Mesothelial cell of epicardium (in vitro differentiated cells): Measurements from ENCODE around the gene RHOF. TPM values are rescaled to one million over a fixed set of nuclear protein-coding genes. Genes with fewer than 3 reads are reported as not detected.

Source experiments
- DNase-seq, 2 experiments: peaks; one replicate each; pipeline ENCODE4 v3.0.0; 2021; ENCODE audit warnings: low spot score in 2 of 2; ENCODE audit not compliant: unreplicated experiment in 2 of 2
- H3K27ac Mint-ChIP-seq: 2 replicates; pipeline ENCODE4 v1.8.0; 2021; ENCODE audit warnings: mixed read lengths
- H3K27me3 Mint-ChIP-seq: 2 replicates; pipeline ENCODE4 v1.8.0; 2021; ENCODE audit warnings: low read depth, mixed read lengths
- H3K36me3 Mint-ChIP-seq: 2 replicates; pipeline ENCODE4 v1.8.0; 2021; ENCODE audit warnings: mixed read lengths
- H3K4me1 Mint-ChIP-seq: 2 replicates; pipeline ENCODE4 v1.8.0; 2021; ENCODE audit warnings: mixed read lengths
- H3K4me3 Mint-ChIP-seq: 2 replicates; pipeline ENCODE4 v1.8.0; 2021; ENCODE audit warnings: mild to moderate bottlenecking, moderate library complexity, mixed read lengths
- H3K9me3 Mint-ChIP-seq: 2 replicates; pipeline ENCODE4 v1.8.0; 2021; ENCODE audit warnings: mixed read lengths
- CTCF ChIP-seq: fragments of 200-600 bp; sonication (generic); IDR thresholded peaks from one replicate; pipeline ENCODE4 v1.5.0; 2021; ENCODE audit warnings: antibody characterized with exemption; ENCODE audit not compliant: unreplicated experiment
- total RNA-seq: library from RNA; stranded (reverse); gene quantifications from 3 replicates; pipeline ENCODE4 v1.2.1, GENCODE V29; 2021

The RHOF gene
- total RNA-seq, 1 donor from 2014 or later: 37.8 TPM

GRCh38 chr12:121808623-121809022 lies 15.1 kb upstream of the RHOF start:
- no peaks in the 10 kb centered on the region for H3K27me3 Mint-ChIP-seq
- DNase-seq: no peak
- no peak overlapping the region for H3K27ac Mint-ChIP-seq
- H3K4me3 Mint-ChIP-seq: no peak overlapping the region
- no peaks in the 10 kb centered on the region for H3K9me3 Mint-ChIP-seq
- TF ChIP-seq CTCF: no peak
- H3K36me3 Mint-ChIP-seq: peaks cover 14% of the 10 kb centered on the region
- peaks cover 40% of the 10 kb centered on the region for H3K4me1 Mint-ChIP-seq

- Mint-ChIP-seq H3K27me3 (no peaks in the 10 kb centered on the region), H3K27ac (no peak overlapping the region), H3K36me3 (peaks cover 14% of the 10 kb centered on the region), H3K4me1 (peaks cover 35% of the 10 kb centered on the region), H3K4me3 (no peak overlapping the region), H3K9me3 (no peaks in the 10 kb centered on the region)
- TF ChIP-seq CTCF: no peak
- no peak for DNase-seq
These were observed 14.3 kb upstream of the RHOF start for GRCh38 chr12:121807642-121808347.

- Mint-ChIP-seq H3K27me3 (no peaks in the 10 kb centered on the region), H3K4me3 (peak overlapping the region; percentile 95), H3K4me1 (peaks cover 32% of the 10 kb centered on the region), H3K36me3 (peaks cover 14% of the 10 kb centered on the region), H3K27ac (peak overlapping the region; percentile 89), H3K9me3 (no peaks in the 10 kb centered on the region)
- TF ChIP-seq CTCF: no peak
- DNase-seq: no peak
These were observed 13.3 kb upstream of the RHOF start for GRCh38 chr12:121806546-121807423.

GRCh38 chr12:121806009-121806545 lies 12.6 kb upstream of the RHOF start:
- no peaks in the 10 kb centered on the region for H3K9me3 Mint-ChIP-seq
- H3K4me1 Mint-ChIP-seq: peaks cover 34% of the 10 kb centered on the region
- peaks cover 14% of the 10 kb centered on the region for H3K36me3 Mint-ChIP-seq
- peak overlapping the region; percentile 95 for H3K4me3 Mint-ChIP-seq
- H3K27ac Mint-ChIP-seq: peak overlapping the region; percentile 89
- TF ChIP-seq CTCF: no peak
- DNase-seq: no peak
- H3K27me3 Mint-ChIP-seq: no peaks in the 10 kb centered on the region

GRCh38 chr12:121805171-121806008 lies 11.9 kb upstream of the RHOF start:
- TF ChIP-seq CTCF: no peak
- Mint-ChIP-seq H3K36me3 (peaks cover 14% of the 10 kb centered on the region), H3K27me3 (no peaks in the 10 kb centered on the region), H3K27ac (peak overlapping the region; percentile 89), H3K9me3 (no peaks in the 10 kb centered on the region), H3K4me3 (peak overlapping the region; percentile 95), H3K4me1 (peaks cover 30% of the 10 kb centered on the region)
- no peak for DNase-seq
